HepG2 (cell line): ENCODE data around the gene UBAP2L. TPM values are rescaled to one million over a fixed set of nuclear protein-coding genes. Genes with fewer than 3 reads are reported as not detected.

Source experiments
- ATF7 ChIP-seq, 2 experiments: fragments of 450-650 bp in 1 of 2; sonication (generic) in 1 of 2; formaldehyde crosslinking in 1 of 2; IDR thresholded peaks; 2 replicates each; pipeline versions ENCODE4 v1.4.0 to v1.6.1; 2016 to 2020; ENCODE audit warnings: antibody characterized with exemption in 1 of 2, mild to moderate bottlenecking in 1 of 2, missing genetic modification reagents in 1 of 2
- ATF7-NPFF ChIP-seq: sonication (generic); formaldehyde crosslinking; IDR thresholded peaks from 2 replicates; pipeline ENCODE4 v1.8.1; 2023; ENCODE audit warnings: mild to moderate bottlenecking, low read depth, missing genetic modification reagents, moderate library complexity
- CBFB ChIP-seq: sonication (generic); formaldehyde crosslinking; IDR thresholded peaks from 2 replicates; pipeline ENCODE4 v1.4.0; 2020; ENCODE audit warnings: missing genetic modification reagents
- FOXK2 ChIP-seq: fragments of 450-650 bp; IDR thresholded peaks from 2 replicates; pipeline ENCODE4 v1.6.1; 2016
- ISL2 ChIP-seq: sonication (generic); formaldehyde crosslinking; IDR thresholded peaks from 2 replicates; pipeline ENCODE4 v1.5.0; 2020; ENCODE audit warnings: missing genetic modification reagents
- NCOR1 ChIP-seq: fragments of 200-600 bp; sonication (generic); IDR thresholded peaks from 2 replicates; pipeline ENCODE4 v1.7.0; 2017; ENCODE audit warnings: antibody characterized with exemption, low read length, borderline replicate concordance
- NFKB2 ChIP-seq: sonication (generic); formaldehyde crosslinking; IDR thresholded peaks from 2 replicates; pipeline ENCODE4 v1.4.0; 2020; ENCODE audit warnings: missing genetic modification reagents, borderline replicate concordance
- ONECUT2 ChIP-seq: sonication (generic); formaldehyde crosslinking; IDR thresholded peaks from 2 replicates; pipeline ENCODE4 v1.4.0; 2020; ENCODE audit warnings: missing genetic modification reagents
- PPARG ChIP-seq: conservative IDR thresholded peaks from 2 replicates; pipeline ENCODE4 v1.6.1; 2016; ENCODE audit warnings: missing biosample characterization, missing genetic modification reagents
- SKI ChIP-seq: fragments of 450-650 bp; IDR thresholded peaks from one replicate; pipeline ENCODE4 v1.6.1; 2018; ENCODE audit warnings: mild to moderate bottlenecking; ENCODE audit not compliant: partially characterized antibody
- ZNF10 ChIP-seq: sonication (generic); formaldehyde crosslinking; IDR thresholded peaks from 2 replicates; pipeline ENCODE4 v1.4.0; 2020; ENCODE audit warnings: mild to moderate bottlenecking, low read depth, missing genetic modification reagents, borderline replicate concordance
- ZNF260 ChIP-seq: sonication (generic); formaldehyde crosslinking; IDR thresholded peaks from 2 replicates; pipeline ENCODE4 v1.4.0; 2020; ENCODE audit warnings: missing genetic modification reagents, low read depth, mild to moderate bottlenecking, borderline replicate concordance
- ZNF382 ChIP-seq: sonication (generic); formaldehyde crosslinking; IDR thresholded peaks from 2 replicates; pipeline ENCODE4 v1.5.0; 2020; ENCODE audit warnings: missing genetic modification reagents, mild to moderate bottlenecking, borderline replicate concordance
- ZNF644 ChIP-seq: IDR thresholded peaks from 2 replicates; pipeline ENCODE4 v1.6.1; 2016; ENCODE audit warnings: low read depth
- ZNF670 ChIP-seq: sonication (generic); formaldehyde crosslinking; IDR thresholded peaks from 2 replicates; pipeline ENCODE4 v1.8.0; 2022; ENCODE audit warnings: mild to moderate bottlenecking, missing genetic modification reagents, borderline replicate concordance
- ZSCAN30 ChIP-seq: sonication (generic); formaldehyde crosslinking; IDR thresholded peaks from 2 replicates; pipeline ENCODE4 v1.5.0; 2020; ENCODE audit warnings: mild to moderate bottlenecking, missing genetic modification reagents
- polyA plus RNA-seq, 8 experiments: library from polyadenylated mRNA; depleted of rRNA in 3 of 8; stranded (reverse) in 7 of 8; unstranded in 1 of 8; fragments of >200 nt; fragmentation: Illumina TruSeq in 4 of 8; extraction: Trizol in 4 of 8; gene quantifications; 2 replicates each; pipeline versions ENCODE4 v1.2.1 to v1.2.3, GENCODE V29; 2011 to 2016; ENCODE audit warnings: low read depth in 4 of 8, missing spikeins in 1 of 8, mixed read lengths in 1 of 8; ENCODE audit not compliant: insufficient read depth in 1 of 8
- total RNA-seq, 5 experiments: library from RNA; depleted of rRNA; stranded (reverse); fragments of >200 nt; fragmentation: Illumina TruSeq; extraction: Trizol; gene quantifications; 2 replicates each; pipeline ENCODE4 v1.2.3, GENCODE V29; 2016; ENCODE audit warnings: low read depth in 1 of 5
- TF ChIP-seq, protein P1 (sequence below): sonication (generic); formaldehyde crosslinking; IDR thresholded peaks from 2 replicates; pipeline ENCODE4 v1.4.0; 2020; ENCODE audit warnings: missing genetic modification reagents, mild to moderate bottlenecking, borderline replicate concordance
- TF ChIP-seq, protein P2 (sequence below): sonication (generic); formaldehyde crosslinking; conservative IDR thresholded peaks from 2 replicates; pipeline ENCODE4 v1.8.1; 2023; ENCODE audit warnings: missing genetic modification reagents
- TF ChIP-seq, protein P3 (sequence below): sonication (generic); formaldehyde crosslinking; IDR thresholded peaks from 2 replicates; pipeline ENCODE4 v1.9.0; 2022; ENCODE audit warnings: low read depth, missing genetic modification reagents
- TF ChIP-seq, protein P4 (sequence below): sonication (generic); formaldehyde crosslinking; IDR thresholded peaks from 2 replicates; pipeline ENCODE4 v1.4.0; 2020; ENCODE audit warnings: missing genetic modification reagents, borderline replicate concordance

The UBAP2L gene
- total and polyA plus RNA-seq, 2 of the 13 experiments (the other 11 are each of a cell fraction or from before 2014, with no cell fraction given) = 74.2 to 159 TPM

DNA sequence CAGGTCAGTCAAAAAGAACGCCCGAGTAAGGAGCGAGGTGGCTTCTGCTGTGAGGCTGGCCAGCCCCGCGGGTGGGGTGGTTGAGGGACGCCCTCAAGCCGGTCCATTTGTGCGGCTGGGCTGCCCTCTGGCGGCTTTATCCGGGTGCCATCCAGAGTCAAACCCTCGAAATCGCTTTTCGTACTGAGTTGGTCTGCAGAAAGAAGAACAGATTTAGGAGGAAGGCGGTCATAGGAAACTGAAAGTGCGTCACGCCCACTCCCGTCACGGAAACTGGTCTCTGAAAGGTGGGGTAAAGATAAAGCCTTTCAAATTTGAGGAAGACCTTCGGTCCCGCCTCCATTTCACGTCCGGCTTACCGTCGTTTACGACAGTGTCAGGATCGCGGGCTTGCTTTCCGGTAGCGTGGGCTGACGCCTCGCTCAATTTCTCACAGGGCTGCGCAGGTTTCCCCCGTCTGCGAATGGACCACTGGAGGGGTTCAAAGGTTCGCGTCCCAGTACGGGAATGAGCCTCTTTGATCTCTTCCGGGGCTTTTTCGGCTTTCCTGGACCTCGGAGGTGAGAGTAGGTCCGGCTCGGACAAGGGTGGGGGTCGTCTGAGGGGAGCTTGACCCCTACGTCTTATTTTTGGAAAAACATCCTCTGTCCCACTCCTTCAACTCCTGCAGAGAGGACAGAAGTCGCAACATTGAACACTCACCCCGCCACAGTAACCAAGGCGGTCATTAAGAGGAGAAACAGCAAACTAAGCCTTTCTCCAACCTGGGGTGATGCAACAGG, 51.7 kb downstream of the UBAP2L start, which contains the start of gene HAX1 (continued):
- TF ChIP-seq, protein P1, sequence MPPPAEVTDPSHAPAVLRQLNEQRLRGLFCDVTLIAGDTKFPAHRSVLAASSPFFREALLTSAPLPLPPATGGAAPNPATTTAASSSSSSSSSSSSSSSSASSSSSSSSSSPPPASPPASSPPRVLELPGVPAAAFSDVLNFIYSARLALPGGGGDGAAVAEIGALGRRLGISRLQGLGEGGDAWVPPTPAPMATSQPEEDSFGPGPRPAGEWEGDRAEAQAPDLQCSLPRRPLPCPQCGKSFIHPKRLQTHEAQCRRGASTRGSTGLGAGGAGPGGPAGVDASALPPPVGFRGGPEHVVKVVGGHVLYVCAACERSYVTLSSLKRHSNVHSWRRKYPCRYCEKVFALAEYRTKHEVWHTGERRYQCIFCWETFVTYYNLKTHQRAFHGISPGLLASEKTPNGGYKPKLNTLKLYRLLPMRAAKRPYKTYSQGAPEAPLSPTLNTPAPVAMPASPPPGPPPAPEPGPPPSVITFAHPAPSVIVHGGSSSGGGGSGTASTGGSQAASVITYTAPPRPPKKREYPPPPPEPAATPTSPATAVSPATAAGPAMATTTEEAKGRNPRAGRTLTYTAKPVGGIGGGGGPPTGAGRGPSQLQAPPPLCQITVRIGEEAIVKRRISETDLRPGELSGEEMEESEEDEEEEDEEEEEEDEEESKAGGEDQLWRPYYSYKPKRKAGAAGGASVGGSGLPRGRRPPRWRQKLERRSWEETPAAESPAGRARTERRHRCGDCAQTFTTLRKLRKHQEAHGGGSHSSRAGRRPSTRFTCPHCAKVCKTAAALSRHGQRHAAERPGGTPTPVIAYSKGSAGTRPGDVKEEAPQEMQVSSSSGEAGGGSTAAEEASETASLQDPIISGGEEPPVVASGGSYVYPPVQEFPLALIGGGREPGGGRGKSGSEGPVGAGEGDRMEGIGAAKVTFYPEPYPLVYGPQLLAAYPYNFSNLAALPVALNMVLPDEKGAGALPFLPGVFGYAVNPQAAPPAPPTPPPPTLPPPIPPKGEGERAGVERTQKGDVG (CRISPR knock-in tag) = no peak
- TF ChIP-seq, protein P2, sequence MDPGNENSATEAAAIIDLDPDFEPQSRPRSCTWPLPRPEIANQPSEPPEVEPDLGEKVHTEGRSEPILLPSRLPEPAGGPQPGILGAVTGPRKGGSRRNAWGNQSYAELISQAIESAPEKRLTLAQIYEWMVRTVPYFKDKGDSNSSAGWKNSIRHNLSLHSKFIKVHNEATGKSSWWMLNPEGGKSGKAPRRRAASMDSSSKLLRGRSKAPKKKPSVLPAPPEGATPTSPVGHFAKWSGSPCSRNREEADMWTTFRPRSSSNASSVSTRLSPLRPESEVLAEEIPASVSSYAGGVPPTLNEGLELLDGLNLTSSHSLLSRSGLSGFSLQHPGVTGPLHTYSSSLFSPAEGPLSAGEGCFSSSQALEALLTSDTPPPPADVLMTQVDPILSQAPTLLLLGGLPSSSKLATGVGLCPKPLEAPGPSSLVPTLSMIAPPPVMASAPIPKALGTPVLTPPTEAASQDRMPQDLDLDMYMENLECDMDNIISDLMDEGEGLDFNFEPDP (CRISPR knock-in tag) = no peak
- TF ChIP-seq ZNF382 = no peak
- TF ChIP-seq ZNF670 (CRISPR knock-in tag) = peak; percentile 28; the same call in 1 of the 2 replicates
- TF ChIP-seq, protein P3, sequence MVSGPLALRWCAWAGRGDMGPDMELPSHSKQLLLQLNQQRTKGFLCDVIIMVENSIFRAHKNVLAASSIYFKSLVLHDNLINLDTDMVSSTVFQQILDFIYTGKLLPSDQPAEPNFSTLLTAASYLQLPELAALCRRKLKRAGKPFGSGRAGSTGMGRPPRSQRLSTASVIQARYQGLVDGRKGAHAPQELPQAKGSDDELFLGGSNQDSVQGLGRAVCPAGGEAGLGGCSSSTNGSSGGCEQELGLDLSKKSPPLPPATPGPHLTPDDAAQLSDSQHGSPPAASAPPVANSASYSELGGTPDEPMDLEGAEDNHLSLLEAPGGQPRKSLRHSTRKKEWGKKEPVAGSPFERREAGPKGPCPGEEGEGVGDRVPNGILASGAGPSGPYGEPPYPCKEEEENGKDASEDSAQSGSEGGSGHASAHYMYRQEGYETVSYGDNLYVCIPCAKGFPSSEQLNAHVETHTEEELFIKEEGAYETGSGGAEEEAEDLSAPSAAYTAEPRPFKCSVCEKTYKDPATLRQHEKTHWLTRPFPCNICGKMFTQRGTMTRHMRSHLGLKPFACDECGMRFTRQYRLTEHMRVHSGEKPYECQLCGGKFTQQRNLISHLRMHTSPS (CRISPR knock-in tag) = peak; percentile 31; the same call in 1 of the 2 replicates
- no peak for TF ChIP-seq ONECUT2 (CRISPR knock-in tag)
- TF ChIP-seq CBFB = peak; percentile 38; the same call in 1 of the 2 replicates
- no peak for TF ChIP-seq ZNF260 (CRISPR knock-in tag)
- no peak for TF ChIP-seq NCOR1
- no peak for TF ChIP-seq ATF7-NPFF
- no peak for TF ChIP-seq SKI
- TF ChIP-seq ZSCAN30 (CRISPR knock-in tag) = no peak
- TF ChIP-seq FOXK2 = no peak
- TF ChIP-seq, protein P4, sequence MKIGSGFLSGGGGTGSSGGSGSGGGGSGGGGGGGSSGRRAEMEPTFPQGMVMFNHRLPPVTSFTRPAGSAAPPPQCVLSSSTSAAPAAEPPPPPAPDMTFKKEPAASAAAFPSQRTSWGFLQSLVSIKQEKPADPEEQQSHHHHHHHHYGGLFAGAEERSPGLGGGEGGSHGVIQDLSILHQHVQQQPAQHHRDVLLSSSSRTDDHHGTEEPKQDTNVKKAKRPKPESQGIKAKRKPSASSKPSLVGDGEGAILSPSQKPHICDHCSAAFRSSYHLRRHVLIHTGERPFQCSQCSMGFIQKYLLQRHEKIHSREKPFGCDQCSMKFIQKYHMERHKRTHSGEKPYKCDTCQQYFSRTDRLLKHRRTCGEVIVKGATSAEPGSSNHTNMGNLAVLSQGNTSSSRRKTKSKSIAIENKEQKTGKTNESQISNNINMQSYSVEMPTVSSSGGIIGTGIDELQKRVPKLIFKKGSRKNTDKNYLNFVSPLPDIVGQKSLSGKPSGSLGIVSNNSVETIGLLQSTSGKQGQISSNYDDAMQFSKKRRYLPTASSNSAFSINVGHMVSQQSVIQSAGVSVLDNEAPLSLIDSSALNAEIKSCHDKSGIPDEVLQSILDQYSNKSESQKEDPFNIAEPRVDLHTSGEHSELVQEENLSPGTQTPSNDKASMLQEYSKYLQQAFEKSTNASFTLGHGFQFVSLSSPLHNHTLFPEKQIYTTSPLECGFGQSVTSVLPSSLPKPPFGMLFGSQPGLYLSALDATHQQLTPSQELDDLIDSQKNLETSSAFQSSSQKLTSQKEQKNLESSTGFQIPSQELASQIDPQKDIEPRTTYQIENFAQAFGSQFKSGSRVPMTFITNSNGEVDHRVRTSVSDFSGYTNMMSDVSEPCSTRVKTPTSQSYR (CRISPR knock-in tag) = no peak
- no peak for TF ChIP-seq ZNF10 (CRISPR knock-in tag)
- TF ChIP-seq PPARG (CRISPR knock-in tag) = no peak
- TF ChIP-seq ATF7 (IDR thresholded peaks at IDR 0.05) = no peak
- no peak for TF ChIP-seq ATF7 (CRISPR knock-in tag; IDR thresholded peaks at IDR 0.05)
- no peak for TF ChIP-seq NFKB2
- TF ChIP-seq ISL2 (CRISPR knock-in tag) = peak; percentile 58
- TF ChIP-seq ZNF644 (CRISPR knock-in tag) = no peak
